ENCODE data around the gene PDLIM3.

- TF ChIP-seq, protein P1, sequence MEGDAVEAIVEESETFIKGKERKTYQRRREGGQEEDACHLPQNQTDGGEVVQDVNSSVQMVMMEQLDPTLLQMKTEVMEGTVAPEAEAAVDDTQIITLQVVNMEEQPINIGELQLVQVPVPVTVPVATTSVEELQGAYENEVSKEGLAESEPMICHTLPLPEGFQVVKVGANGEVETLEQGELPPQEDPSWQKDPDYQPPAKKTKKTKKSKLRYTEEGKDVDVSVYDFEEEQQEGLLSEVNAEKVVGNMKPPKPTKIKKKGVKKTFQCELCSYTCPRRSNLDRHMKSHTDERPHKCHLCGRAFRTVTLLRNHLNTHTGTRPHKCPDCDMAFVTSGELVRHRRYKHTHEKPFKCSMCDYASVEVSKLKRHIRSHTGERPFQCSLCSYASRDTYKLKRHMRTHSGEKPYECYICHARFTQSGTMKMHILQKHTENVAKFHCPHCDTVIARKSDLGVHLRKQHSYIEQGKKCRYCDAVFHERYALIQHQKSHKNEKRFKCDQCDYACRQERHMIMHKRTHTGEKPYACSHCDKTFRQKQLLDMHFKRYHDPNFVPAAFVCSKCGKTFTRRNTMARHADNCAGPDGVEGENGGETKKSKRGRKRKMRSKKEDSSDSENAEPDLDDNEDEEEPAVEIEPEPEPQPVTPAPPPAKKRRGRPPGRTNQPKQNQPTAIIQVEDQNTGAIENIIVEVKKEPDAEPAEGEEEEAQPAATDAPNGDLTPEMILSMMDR (optimal IDR thresholded peaks at IDR 0.05 in 1 of 3, IDR thresholded peaks at IDR 0.05 in 1 of 3, conservative IDR thresholded peaks at IDR 0.05 in 1 of 3; ENCODE audit: extremely low read depth in 1 of 3, insufficient read depth in 2 of 3, low read length in 3 of 3), result no peak
- no peak for TF ChIP-seq EZH2 (IDR thresholded peaks at IDR 0.05; ENCODE audit: low read length)
These were observed 35.3 kb downstream of the PDLIM3 start for GRCh38 chr4:185500035-185500434.

Measured in keratinocyte (primary cell).